DMS114 treated with DMSO at 0.1 percent for 48 hours (cell line): ENCODE results near the gene CDH12.
"Not testable (repeated sequence)": the region's sequence is repeated elsewhere in the genome, so short reads cannot be mapped to it uniquely, and the experiment has no call there.

Source experiments
- DNase-seq: peaks from one replicate; lab custom pipeline; 2025; ENCODE audit not compliant: unreplicated experiment; lab: John Stamatoyannopoulos, UW

The CDH12 gene

GRCh38 chr5:22473886-22474285 is 379.3 kb downstream of the CDH12 start:
- no peak for DNase-seq

GRCh38 chr5:22471154-22471553 is 382.0 kb downstream of the CDH12 start:
- DNase-seq, result no peak

- DNase-seq, result no peak
These were observed 382.7 kb downstream of the CDH12 start for GRCh38 chr5:22470408-22470807.

GRCh38 chr5:22465616-22466015 is 387.5 kb downstream of the CDH12 start:
- no peak for DNase-seq

GRCh38 chr5:22465177-22465576 is 388.0 kb downstream of the CDH12 start:
- no peak for DNase-seq

- no peak for DNase-seq
These were observed 393.0 kb downstream of the CDH12 start for GRCh38 chr5:22460189-22460588.

GRCh38 chr5:22432905-22433304 is 420.2 kb downstream of the CDH12 start:
- DNase-seq, result no peak

GRCh38 chr5:22431840-22432239 is 421.3 kb downstream of the CDH12 start:
- no peak for DNase-seq

GRCh38 chr5:22431406-22431805 is 421.7 kb downstream of the CDH12 start:
- no peak for DNase-seq

GRCh38 chr5:22411554-22412349 is 441.4 kb downstream of the CDH12 start:
- no peak for DNase-seq

- DNase-seq, result no peak
These were observed 461.2 kb downstream of the CDH12 start for GRCh38 chr5:22391956-22392355.

- no peak for DNase-seq
These were observed 462.3 kb downstream of the CDH12 start for GRCh38 chr5:22390888-22391287.

- DNase-seq, result no peak
These were observed 480.1 kb downstream of the CDH12 start for GRCh38 chr5:22372826-22373660.

- DNase-seq, result no peak
These were observed 480.8 kb downstream of the CDH12 start for GRCh38 chr5:22372376-22372775.

- no peak for DNase-seq
These were observed 498.2 kb downstream of the CDH12 start for GRCh38 chr5:22354956-22355355.

- no peak for DNase-seq
These were observed 500.7 kb downstream of the CDH12 start for GRCh38 chr5:22352493-22352892.

GRCh38 chr5:22351178-22351577 is 502.0 kb downstream of the CDH12 start:
- DNase-seq, result no peak

GRCh38 chr5:22348027-22348426 is 505.1 kb downstream of the CDH12 start:
- no peak for DNase-seq

GRCh38 chr5:22344000-22344399 is 509.1 kb downstream of the CDH12 start:
- DNase-seq, result no peak

GRCh38 chr5:22341406-22341805 is 511.7 kb downstream of the CDH12 start:
- DNase-seq, result no peak

GRCh38 chr5:22332949-22333348 is 520.2 kb downstream of the CDH12 start:
- DNase-seq, result not testable (repeated sequence)

- DNase-seq, result no peak
These were observed 523.5 kb downstream of the CDH12 start for GRCh38 chr5:22329683-22330082.
